ENCODE measurements around the gene OVOL3. TPM values are rescaled to one million over a fixed set of nuclear protein-coding genes. Genes with fewer than 3 reads are reported as not detected.
A peak's percentile ranks its signal among the peaks of the same experiment; 100 is the strongest.

Gene OVOL3
- total and polyA plus RNA-seq, 9 donors, result 0.18 TPM; not detected in 8

- Histone ChIP-seq H3K4me3 (ENCODE audit: low read length) (no peak overlapping the region), H3K4me1 (ENCODE audit: control insufficient read depth, insufficient read depth, low read length) (peaks cover 13% of the 10 kb centered on the region), H3K36me3 (ENCODE audit: control insufficient read depth, insufficient read depth, low read length) (peaks cover 51% of the 10 kb centered on the region), H3K9me3 (replicated peaks; ENCODE audit: control insufficient read depth, low read depth, low read length) (no peaks in the 10 kb centered on the region), H3K27ac (ENCODE audit: low read length) (no peak overlapping the region), H3K27me3 (ENCODE audit: control insufficient read depth, insufficient read depth, low read length) (no peaks in the 10 kb centered on the region)
- DNase-seq, result no peak
- WGBS (ENCODE audit: insufficient coverage), result 87% methylated on average over 9 of the region's 9 CpGs
Observed at GRCh38 chr19:36142496-36142895, 31.6 kb downstream of the OVOL3 start.

GRCh38 chr19:36144624-36145023 lies 33.7 kb downstream of the OVOL3 start:
- DNase-seq, result no peak
- no peaks in the 10 kb centered on the region for H3K27me3 ChIP-seq (ENCODE audit: control insufficient read depth, insufficient read depth, low read length)
- H3K4me1 ChIP-seq (ENCODE audit: control insufficient read depth, insufficient read depth, low read length), result peaks cover 9% of the 10 kb centered on the region
- H3K36me3 ChIP-seq (ENCODE audit: control insufficient read depth, insufficient read depth, low read length), result peaks cover 69% of the 10 kb centered on the region
- WGBS (ENCODE audit: insufficient coverage), result 100% methylated on average over 1 of the region's 6 CpGs
- no peak overlapping the region for H3K4me3 ChIP-seq (ENCODE audit: low read length)
- no peaks in the 10 kb centered on the region for H3K9me3 ChIP-seq (replicated peaks; ENCODE audit: control insufficient read depth, low read depth, low read length)
- no peak overlapping the region for H3K27ac ChIP-seq (ENCODE audit: low read length)

GRCh38 chr19:36149673-36150406 lies 38.9 kb downstream of the OVOL3 start:
- no peak for DNase-seq
- Histone ChIP-seq H3K4me3 (ENCODE audit: low read length) (no peak overlapping the region), H3K9me3 (replicated peaks; ENCODE audit: control insufficient read depth, low read depth, low read length) (no peaks in the 10 kb centered on the region)

GRCh38 chr19:36150586-36150985 lies 39.6 kb downstream of the OVOL3 start:
- H3K36me3 ChIP-seq (ENCODE audit: control insufficient read depth, insufficient read depth, low read length), result peaks cover 50% of the 10 kb centered on the region
- peak overlapping the region; percentile 89 for H3K4me3 ChIP-seq (ENCODE audit: low read length)
- no peak for DNase-seq
- WGBS (ENCODE audit: insufficient coverage), result 68% methylated on average over 4 of the region's 5 CpGs
- peaks cover 27% of the 10 kb centered on the region for H3K4me1 ChIP-seq (ENCODE audit: control insufficient read depth, insufficient read depth, low read length)
- H3K9me3 ChIP-seq (replicated peaks; ENCODE audit: control insufficient read depth, low read depth, low read length), result no peaks in the 10 kb centered on the region
- peak overlapping the region; percentile 100 for H3K27ac ChIP-seq (ENCODE audit: low read length)
- no peaks in the 10 kb centered on the region for H3K27me3 ChIP-seq (ENCODE audit: control insufficient read depth, insufficient read depth, low read length)

More at GRCh38 chr19:36149673-36150406, 38.9 kb downstream of the OVOL3 start:
- no peaks in the 10 kb centered on the region for H3K27me3 ChIP-seq (ENCODE audit: control insufficient read depth, insufficient read depth, low read length)
- WGBS (ENCODE audit: insufficient coverage), result 67% methylated on average over 13 of the region's 13 CpGs
- peaks cover 56% of the 10 kb centered on the region for H3K36me3 ChIP-seq (ENCODE audit: control insufficient read depth, insufficient read depth, low read length)
- no peak overlapping the region for H3K27ac ChIP-seq (ENCODE audit: low read length)
- H3K4me1 ChIP-seq (ENCODE audit: control insufficient read depth, insufficient read depth, low read length), result peaks cover 27% of the 10 kb centered on the region

- 4% methylated on average over 20 of the region's 47 CpGs for WGBS (ENCODE audit: insufficient coverage)
- Histone ChIP-seq H3K4me1 (ENCODE audit: control insufficient read depth, insufficient read depth, low read length) (peaks cover 27% of the 10 kb centered on the region), H3K9me3 (replicated peaks; ENCODE audit: control insufficient read depth, low read depth, low read length) (no peaks in the 10 kb centered on the region), H3K36me3 (ENCODE audit: control insufficient read depth, insufficient read depth, low read length) (peaks cover 42% of the 10 kb centered on the region), H3K27ac (ENCODE audit: low read length) (peak overlapping the region; percentile 100), H3K27me3 (ENCODE audit: control insufficient read depth, insufficient read depth, low read length) (no peaks in the 10 kb centered on the region), H3K4me3 (ENCODE audit: low read length) (peak overlapping the region; percentile 89)
- peak; percentile 84 for DNase-seq
Observed at GRCh38 chr19:36151144-36152018, 40.4 kb downstream of the OVOL3 start.

- H3K4me1 ChIP-seq (ENCODE audit: control insufficient read depth, insufficient read depth, low read length), result peaks cover 27% of the 10 kb centered on the region
- peak overlapping the region; percentile 100 for H3K27ac ChIP-seq (ENCODE audit: low read length)
- H3K36me3 ChIP-seq (ENCODE audit: control insufficient read depth, insufficient read depth, low read length), result peaks cover 36% of the 10 kb centered on the region
- 14% methylated on average over 11 of the region's 16 CpGs for WGBS (ENCODE audit: insufficient coverage)
- peak overlapping the region; percentile 89 for H3K4me3 ChIP-seq (ENCODE audit: low read length)
- no peak for DNase-seq
- no peaks in the 10 kb centered on the region for H3K9me3 ChIP-seq (replicated peaks; ENCODE audit: control insufficient read depth, low read depth, low read length)
- H3K27me3 ChIP-seq (ENCODE audit: control insufficient read depth, insufficient read depth, low read length), result no peaks in the 10 kb centered on the region
Observed at GRCh38 chr19:36152019-36152351, 41.0 kb downstream of the OVOL3 start.

- H3K4me3 ChIP-seq (ENCODE audit: low read length), result peak within 1 kb of the TSS; percentile 89
- peak within 1 kb of the TSS; percentile 100 for H3K27ac ChIP-seq (ENCODE audit: low read length)
- peak; percentile 92 for DNase-seq
Observed at GRCh38 chr19:36152352-36153091, 41.6 kb downstream of the OVOL3 start, which contains the start of gene COX7A1. Gene COX7A1 (minus strand): TSS chr19:36152447. CDS start chr19:36152407, 40 bp downstream.

GRCh38 chr19:36153126-36153525 lies 42.2 kb downstream of the OVOL3 start:
- H3K27ac ChIP-seq (ENCODE audit: low read length), result peak overlapping the region; percentile 100
- H3K4me1 ChIP-seq (ENCODE audit: control insufficient read depth, insufficient read depth, low read length), result peaks cover 27% of the 10 kb centered on the region
- H3K27me3 ChIP-seq (ENCODE audit: control insufficient read depth, insufficient read depth, low read length), result no peaks in the 10 kb centered on the region
- H3K9me3 ChIP-seq (replicated peaks; ENCODE audit: control insufficient read depth, low read depth, low read length), result no peaks in the 10 kb centered on the region
- peaks cover 27% of the 10 kb centered on the region for H3K36me3 ChIP-seq (ENCODE audit: control insufficient read depth, insufficient read depth, low read length)
- peak overlapping the region; percentile 89 for H3K4me3 ChIP-seq (ENCODE audit: low read length)
- DNase-seq, result no peak
- 83% methylated on average over 6 of the region's 10 CpGs for WGBS (ENCODE audit: insufficient coverage)

More at GRCh38 chr19:36152352-36153091, 41.6 kb downstream of the OVOL3 start, which contains the start of gene COX7A1:
- no peaks in the 10 kb centered on the region for H3K27me3 ChIP-seq (ENCODE audit: control insufficient read depth, insufficient read depth, low read length)
- no peaks in the 10 kb centered on the region for H3K9me3 ChIP-seq (replicated peaks; ENCODE audit: control insufficient read depth, low read depth, low read length)
- whole genome bisulfite sequencing (ENCODE audit: insufficient coverage), result under 1% methylated on average over 22 of the region's 40 CpGs
- peaks cover 27% of the 10 kb centered on the region for H3K4me1 ChIP-seq (ENCODE audit: control insufficient read depth, insufficient read depth, low read length)
- H3K36me3 ChIP-seq (ENCODE audit: control insufficient read depth, insufficient read depth, low read length), result peaks cover 33% of the 10 kb centered on the region

GRCh38 chr19:36160821-36161596 lies 50.1 kb downstream of the OVOL3 start:
- H3K4me3 ChIP-seq (ENCODE audit: low read length), result no peak overlapping the region
- no peaks in the 10 kb centered on the region for H3K27me3 ChIP-seq (ENCODE audit: control insufficient read depth, insufficient read depth, low read length)
- peaks cover 8% of the 10 kb centered on the region for H3K36me3 ChIP-seq (ENCODE audit: control insufficient read depth, insufficient read depth, low read length)
- 69% methylated on average over 6 of the region's 7 CpGs for WGBS (ENCODE audit: insufficient coverage)
- H3K27ac ChIP-seq (ENCODE audit: low read length), result no peak overlapping the region
- DNase-seq, result no peak
- H3K9me3 ChIP-seq (replicated peaks; ENCODE audit: control insufficient read depth, low read depth, low read length), result no peaks in the 10 kb centered on the region
- no peaks in the 10 kb centered on the region for H3K4me1 ChIP-seq (ENCODE audit: control insufficient read depth, insufficient read depth, low read length)
